Activated T-cell treated with anti-CD3 and anti-CD28 coated beads, Interleukin-2, amount 50 U/mL, for 4 hours (primary cell): Measurements from ENCODE around the gene MSL3B.
A peak's percentile ranks its signal among the peaks of the same experiment; 100 is the strongest.

Experiments used
- ATAC-seq, 2 donors: fragments of 200-7000 bp; cut with Tn5 transposase; one replicate each; pipeline ENCODE4 v1.10.0; 2021
- DNase-seq: peaks from one replicate; pipeline ENCODE4 v3.0.0-alpha.2; 2020
- H3K27me3 Mint-ChIP-seq: one replicate; pipeline ENCODE4 v1.8.0; 2021; ENCODE audit warnings: low read depth, mixed read lengths
- H3K36me3 Mint-ChIP-seq: one replicate; pipeline ENCODE4 v1.8.0; 2022; ENCODE audit warnings: mixed read lengths; ENCODE audit not compliant: insufficient read depth
- H3K4me1 Mint-ChIP-seq: one replicate; pipeline ENCODE4 v1.8.0; 2021; ENCODE audit warnings: low read depth, mixed read lengths
- H3K4me3 Mint-ChIP-seq: one replicate; pipeline ENCODE4 v1.8.0; 2021; ENCODE audit warnings: mild to moderate bottlenecking, moderate library complexity, mixed read lengths
- H3K9me3 Mint-ChIP-seq: one replicate; pipeline ENCODE4 v1.8.0; 2021; ENCODE audit warnings: mixed read lengths

MSL3B gene

DNA sequence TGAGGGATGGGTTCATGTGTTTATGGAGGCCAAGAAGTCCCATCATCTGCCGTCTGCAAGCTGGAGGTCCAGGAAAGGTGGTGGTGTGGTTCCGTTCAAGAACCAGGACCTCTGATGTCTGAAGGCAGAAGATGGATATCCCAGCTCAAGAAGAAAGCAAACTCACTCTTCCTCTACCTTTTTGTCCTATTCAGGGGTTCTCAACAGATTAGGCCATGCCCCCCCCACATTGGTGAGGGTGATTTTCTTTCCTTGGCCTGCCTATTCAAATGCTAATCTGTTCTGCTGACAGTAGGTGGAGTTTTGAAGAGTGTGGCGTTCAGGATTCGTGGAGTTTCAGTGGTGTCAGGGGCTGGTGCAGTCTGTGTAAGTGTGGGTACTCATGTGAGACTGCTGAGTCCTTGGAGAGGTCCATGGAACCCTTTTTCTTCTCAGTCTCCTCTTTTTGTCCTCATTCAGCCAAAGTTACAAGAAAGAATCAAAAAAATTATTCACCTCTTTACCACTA lies 5.9 kb downstream of the MSL3B start:
- peaks cover 4% of the 10 kb centered on the region for H3K9me3 Mint-ChIP-seq
- DNase-seq (no peak), ATAC-seq (no peak)
- H3K27me3 Mint-ChIP-seq, result no peaks in the 10 kb centered on the region
- H3K36me3 Mint-ChIP-seq, result no peaks in the 10 kb centered on the region
- no peaks in the 10 kb centered on the region for H3K4me1 Mint-ChIP-seq
- no peak overlapping the region for H3K4me3 Mint-ChIP-seq

DNA sequence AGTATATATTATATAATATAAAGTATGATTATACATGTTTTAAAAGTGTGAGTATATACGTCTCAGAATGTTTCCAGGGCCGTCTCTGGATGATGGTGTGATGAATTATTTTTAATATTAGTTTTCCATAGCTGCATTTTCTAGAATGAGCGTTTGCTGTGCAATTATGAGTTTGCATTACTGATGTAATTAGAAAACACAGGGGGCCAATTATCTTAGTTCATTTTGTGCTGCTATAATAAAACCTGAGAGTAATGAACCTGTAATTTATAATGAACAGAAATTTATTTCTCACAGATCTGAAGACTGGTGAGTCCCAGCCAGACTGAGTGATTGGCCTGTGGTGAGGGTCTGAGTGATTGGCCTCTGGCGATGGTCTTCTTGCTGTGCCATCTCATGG lies 9.9 kb downstream of the MSL3B start:
- Mint-ChIP-seq H3K4me1 (peaks cover 16% of the 10 kb centered on the region), H3K9me3 (no peaks in the 10 kb centered on the region), H3K27me3 (peaks cover 2% of the 10 kb centered on the region), H3K36me3 (no peaks in the 10 kb centered on the region), H3K4me3 (no peak overlapping the region)
- ATAC-seq (no peak), DNase-seq (no peak)

DNA sequence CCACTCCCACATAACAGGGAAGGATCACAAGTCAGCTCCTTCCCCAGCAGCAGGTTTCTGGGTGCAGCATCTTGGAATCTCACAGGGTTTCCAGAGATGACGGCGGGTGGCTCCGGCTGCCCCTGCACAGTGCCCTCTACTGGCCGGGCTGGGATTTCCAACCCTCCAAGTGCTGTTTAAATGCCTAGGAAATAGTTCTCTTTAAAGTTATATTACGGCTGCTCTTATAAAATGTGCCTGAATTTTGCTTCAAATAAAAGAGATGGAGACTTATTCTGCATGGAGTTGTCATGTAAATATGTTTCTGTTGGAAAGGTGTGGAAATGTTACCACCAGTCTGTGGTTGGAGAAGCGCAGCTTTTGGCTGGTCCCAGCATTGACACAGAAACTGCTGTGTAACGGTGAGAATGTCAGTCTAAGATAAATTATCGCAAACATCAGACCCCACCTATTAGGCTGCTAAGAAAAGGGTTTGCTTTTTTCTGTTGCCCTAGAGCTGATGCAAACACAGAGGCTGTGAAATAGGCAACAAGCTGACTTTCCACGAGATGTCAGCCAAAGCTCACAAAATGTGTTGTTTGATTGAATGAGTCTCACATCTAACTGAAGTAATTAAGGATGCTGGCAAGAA lies 10.6 kb downstream of the MSL3B start:
- no peak for ATAC-seq
- Mint-ChIP-seq H3K36me3 (no peaks in the 10 kb centered on the region), H3K4me1 (peaks cover 18% of the 10 kb centered on the region), H3K9me3 (no peaks in the 10 kb centered on the region), H3K4me3 (no peak overlapping the region), H3K27me3 (peaks cover 2% of the 10 kb centered on the region)
- DNase-seq, result peak; percentile 43

DNA sequence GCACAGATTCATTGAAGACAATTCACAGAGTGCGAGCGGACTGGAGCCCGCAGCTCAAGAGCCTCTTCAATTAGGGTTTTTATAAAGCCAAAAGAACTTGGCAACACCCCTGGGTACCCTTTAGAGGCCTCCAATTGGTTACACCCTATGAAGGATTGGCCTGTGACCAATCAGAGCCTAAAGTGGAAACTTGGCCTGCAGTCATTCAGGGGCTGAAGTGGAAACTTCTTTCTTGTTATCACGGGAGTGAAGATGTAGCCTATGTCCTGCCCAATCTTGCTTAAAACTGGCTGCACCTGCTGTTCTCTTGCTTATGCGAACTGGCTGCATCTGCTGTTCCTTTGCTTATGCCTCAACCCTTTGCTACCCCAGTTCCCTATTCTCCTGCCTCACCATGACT lies 12.0 kb downstream of the MSL3B start:
- Mint-ChIP-seq H3K36me3 (no peaks in the 10 kb centered on the region), H3K4me1 (peaks cover 20% of the 10 kb centered on the region), H3K27me3 (peaks cover 2% of the 10 kb centered on the region), H3K4me3 (peak overlapping the region; percentile 52), H3K9me3 (no peaks in the 10 kb centered on the region)
- DNase-seq (no peak), ATAC-seq (no peak)

DNA sequence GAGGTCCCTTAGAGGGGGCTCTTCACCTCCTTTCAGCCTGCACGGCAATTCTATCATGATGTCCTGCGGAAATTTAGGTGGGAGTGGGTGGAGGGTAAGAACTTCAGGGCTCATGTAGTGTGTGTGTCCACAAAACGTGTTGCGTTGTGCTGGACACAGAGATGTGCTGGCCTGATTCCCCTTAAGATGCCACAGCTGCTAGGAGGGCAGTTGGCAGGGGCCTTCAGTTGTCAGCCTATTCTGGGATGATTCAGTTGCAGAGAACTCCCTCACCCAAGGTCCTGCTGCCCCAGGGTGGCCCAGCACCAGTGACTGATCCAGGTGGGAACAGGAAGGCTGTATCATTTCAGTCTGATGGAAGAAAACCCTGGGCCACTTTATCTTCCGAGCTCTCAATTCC lies 12.8 kb downstream of the MSL3B start:
- Mint-ChIP-seq H3K36me3 (no peaks in the 10 kb centered on the region), H3K4me1 (peaks cover 20% of the 10 kb centered on the region), H3K4me3 (peak overlapping the region; percentile 95), H3K27me3 (peaks cover 2% of the 10 kb centered on the region), H3K9me3 (no peaks in the 10 kb centered on the region)
- no peak for ATAC-seq
- DNase-seq, result no peak

DNA sequence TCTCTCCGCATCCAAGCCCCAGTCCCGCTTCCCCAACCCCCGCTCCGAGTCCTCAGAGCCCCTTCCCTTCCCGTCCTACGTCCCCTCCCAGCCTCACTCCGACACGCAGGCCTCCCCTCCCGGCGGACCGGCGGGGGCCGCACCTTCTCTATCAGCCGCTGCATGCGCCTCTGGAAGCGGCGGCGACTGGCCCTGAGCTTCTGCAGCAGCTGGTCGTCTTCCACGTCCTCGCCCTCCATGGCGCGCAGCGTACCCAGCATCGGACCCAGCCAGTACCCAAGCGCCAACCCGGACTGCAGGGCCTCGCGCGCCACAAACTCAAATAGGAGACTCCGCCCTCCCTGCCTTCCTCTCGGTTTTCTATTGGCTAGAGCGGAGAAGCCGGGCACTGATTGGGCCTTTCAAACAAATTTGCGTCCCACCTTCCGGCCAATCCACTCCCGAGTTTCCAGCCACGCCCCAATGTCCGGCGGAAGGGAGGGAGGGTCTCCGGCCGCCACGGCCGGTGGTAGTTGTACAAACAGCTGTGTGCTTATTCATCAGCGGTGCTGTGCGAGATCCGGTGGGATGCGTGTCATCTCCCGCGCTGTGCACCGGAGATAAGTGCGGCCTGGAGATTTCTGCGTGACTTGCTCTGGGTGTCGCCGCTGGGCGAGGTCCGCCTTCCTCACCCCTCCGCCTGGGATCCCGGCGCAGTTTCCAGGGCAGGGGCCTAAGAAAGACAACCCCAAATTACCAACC lies 13.8 kb downstream of the MSL3B start, which contains the start of gene HJURP:
Gene HJURP, minus strand, starts transcription at position 295 of the 741 bp plus-strand sequence. Its CDS starts 35 bp downstream, at position 260.
- peak within 1 kb of the TSS; percentile 95 for H3K4me3 Mint-ChIP-seq
- H3K36me3 Mint-ChIP-seq, result no peaks in the 10 kb centered on the region
- peaks cover 2% of the 10 kb centered on the region for H3K27me3 Mint-ChIP-seq
- H3K9me3 Mint-ChIP-seq, result no peaks in the 10 kb centered on the region
- ATAC-seq (peak; percentile 98), DNase-seq (peak; percentile 77)
- peaks cover 20% of the 10 kb centered on the region for H3K4me1 Mint-ChIP-seq

DNA sequence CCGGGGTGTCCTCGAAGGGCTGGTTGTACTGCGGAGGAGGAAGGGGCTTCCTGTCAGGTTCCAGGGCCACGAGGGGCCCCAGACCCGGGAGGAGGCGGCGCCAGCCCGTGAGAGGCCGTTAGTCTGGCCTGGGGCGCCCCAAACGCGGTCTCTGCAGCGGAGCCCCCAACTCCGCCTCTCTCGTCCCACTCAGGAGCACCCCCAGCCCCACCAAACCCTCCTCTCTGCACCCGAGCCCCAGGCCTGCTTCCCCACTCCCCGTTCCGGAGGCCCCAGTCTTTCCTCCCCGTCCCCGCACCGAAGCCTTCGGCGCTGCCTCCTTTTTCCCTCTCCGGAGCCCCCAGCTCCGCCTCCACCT lies 14.3 kb downstream of the MSL3B start:
- H3K4me3 Mint-ChIP-seq, result peak overlapping the region; percentile 95
- peak; percentile 1 to 6 for ATAC-seq
- no peaks in the 10 kb centered on the region for H3K36me3 Mint-ChIP-seq
- H3K27me3 Mint-ChIP-seq, result peaks cover 2% of the 10 kb centered on the region
- H3K9me3 Mint-ChIP-seq, result no peaks in the 10 kb centered on the region
- no peak for DNase-seq
- H3K4me1 Mint-ChIP-seq, result peaks cover 20% of the 10 kb centered on the region

DNA sequence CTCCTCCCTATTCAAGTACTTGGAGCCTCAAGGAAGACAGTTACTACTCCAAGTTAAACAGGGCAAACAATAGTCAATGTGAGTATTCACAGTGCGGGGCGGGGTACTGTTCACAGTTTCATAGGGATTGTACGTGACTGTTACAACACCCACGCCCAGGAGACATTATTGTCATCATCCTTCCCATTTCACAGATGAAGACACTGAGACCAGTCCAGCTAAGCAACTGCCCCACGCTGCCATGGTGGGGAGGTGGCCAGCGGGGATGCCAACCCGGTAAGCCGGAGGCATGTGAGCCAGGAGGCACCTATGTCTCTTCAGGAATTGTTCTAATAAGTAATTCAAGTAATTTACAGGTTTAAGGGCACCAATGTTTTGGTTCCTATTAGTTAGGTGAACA lies 14.8 kb downstream of the MSL3B start:
- Mint-ChIP-seq H3K36me3 (no peaks in the 10 kb centered on the region), H3K4me1 (peaks cover 20% of the 10 kb centered on the region)

DNA sequence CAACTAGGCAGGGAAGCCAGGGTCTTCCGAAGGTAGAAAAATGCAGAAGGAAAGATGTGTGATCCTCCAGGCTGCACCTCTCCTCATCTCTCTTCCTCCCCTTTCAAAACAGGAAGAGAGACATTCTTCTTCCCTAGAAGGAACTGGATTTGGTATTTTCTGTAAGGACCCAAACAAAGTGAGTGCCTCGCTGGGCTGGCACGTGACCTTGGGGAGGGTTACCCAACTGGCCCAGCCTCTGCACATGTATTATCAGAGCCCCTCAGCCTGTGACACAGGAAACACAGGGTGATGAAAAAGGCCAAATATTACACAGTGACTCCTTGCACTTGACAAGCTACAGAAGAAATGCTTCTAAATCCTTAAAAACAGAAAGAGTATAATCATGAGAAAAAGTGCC lies 16.1 kb downstream of the MSL3B start:
- peaks cover 20% of the 10 kb centered on the region for H3K4me1 Mint-ChIP-seq

More for the DNA sequence above, 14.8 kb downstream of the MSL3B start:
- ATAC-seq, result no peak
- Mint-ChIP-seq H3K27me3 (peaks cover 2% of the 10 kb centered on the region), H3K9me3 (no peaks in the 10 kb centered on the region), H3K4me3 (peak overlapping the region; percentile 95)
- no peak for DNase-seq

DNA sequence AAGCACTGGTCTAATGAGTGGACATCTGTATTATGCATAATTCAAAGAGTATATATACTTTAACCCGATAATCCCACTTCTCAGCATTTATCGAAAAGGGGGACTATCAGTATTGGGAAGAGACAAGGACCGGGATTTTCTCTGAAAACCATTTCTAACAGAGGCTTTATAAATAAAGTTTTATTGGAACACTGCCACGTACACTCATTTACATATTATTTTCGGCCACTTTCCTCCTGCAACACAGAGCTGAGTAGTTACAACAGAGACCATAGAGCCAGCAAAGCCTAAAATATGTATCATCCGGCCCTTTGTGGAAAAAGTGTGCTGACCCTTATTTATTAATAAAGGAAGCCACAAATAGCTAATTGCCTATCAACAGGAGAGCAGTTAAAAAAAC lies 17.0 kb downstream of the MSL3B start:
- DNase-seq (no peak), ATAC-seq (no peak)
- H3K4me1 Mint-ChIP-seq, result peaks cover 18% of the 10 kb centered on the region
- no peaks in the 10 kb centered on the region for H3K9me3 Mint-ChIP-seq
- H3K36me3 Mint-ChIP-seq, result no peaks in the 10 kb centered on the region
- peaks cover 2% of the 10 kb centered on the region for H3K27me3 Mint-ChIP-seq
- no peak overlapping the region for H3K4me3 Mint-ChIP-seq

More for the DNA sequence above, 16.1 kb downstream of the MSL3B start:
- Mint-ChIP-seq H3K36me3 (no peaks in the 10 kb centered on the region), H3K4me3 (no peak overlapping the region), H3K27me3 (peaks cover 2% of the 10 kb centered on the region), H3K9me3 (no peaks in the 10 kb centered on the region)
- ATAC-seq (no peak), DNase-seq (no peak)

DNA sequence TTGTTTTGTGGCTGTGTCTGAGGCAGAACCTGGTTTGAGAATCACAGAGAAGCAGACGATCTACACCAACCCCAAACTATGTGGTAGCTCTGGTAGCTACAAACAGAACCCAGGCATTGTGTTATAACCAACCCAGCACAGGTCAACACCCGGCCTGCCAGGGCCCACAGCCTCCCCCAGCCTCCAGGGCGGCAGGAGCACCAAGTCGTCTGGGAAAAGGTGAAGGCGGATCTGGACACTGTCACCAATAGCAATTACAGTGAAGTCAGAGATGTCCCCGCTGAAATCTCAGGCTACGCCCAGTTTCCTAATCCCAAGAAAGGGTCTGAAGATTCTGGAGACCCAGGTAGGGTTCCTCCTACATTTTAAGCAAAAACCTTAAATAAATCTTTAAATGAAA lies 17.4 kb downstream of the MSL3B start:
- Mint-ChIP-seq H3K27me3 (peaks cover 2% of the 10 kb centered on the region), H3K4me1 (peaks cover 18% of the 10 kb centered on the region), H3K36me3 (no peaks in the 10 kb centered on the region), H3K4me3 (no peak overlapping the region), H3K9me3 (no peaks in the 10 kb centered on the region)
- no peak for DNase-seq
- ATAC-seq, result no peak

DNA sequence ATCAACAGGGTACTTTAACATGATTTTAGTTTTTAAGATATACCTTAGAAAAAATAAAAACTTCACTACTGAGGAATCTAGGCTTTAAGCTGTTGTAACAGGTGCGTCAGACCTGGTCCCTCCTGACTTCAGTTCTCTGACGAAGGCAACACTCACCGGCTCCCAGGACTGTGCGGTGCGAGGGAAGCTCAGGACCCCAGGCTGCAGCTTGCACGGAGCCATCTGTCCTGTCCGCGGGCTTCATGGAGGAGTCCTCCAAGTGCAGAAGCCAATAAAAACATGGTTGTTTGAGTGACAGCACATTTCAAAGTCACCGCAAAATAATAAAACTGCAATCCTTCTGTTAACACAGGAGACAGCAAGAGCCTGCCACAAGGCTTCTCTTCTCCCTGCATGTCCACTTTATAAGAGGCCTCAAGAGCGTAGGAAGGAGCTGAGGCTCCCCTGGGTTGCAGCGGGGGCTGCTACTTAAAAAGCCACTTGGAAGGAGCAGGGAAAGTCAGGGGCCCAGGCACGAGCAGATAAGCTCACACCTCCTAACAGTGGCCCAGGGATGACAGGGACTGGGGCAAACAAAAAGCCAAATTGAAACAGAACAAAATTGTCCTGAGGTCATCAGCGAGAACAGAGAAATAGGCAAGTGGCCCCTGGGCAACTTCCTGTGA lies 18.4 kb downstream of the MSL3B start:
- Mint-ChIP-seq H3K36me3 (no peaks in the 10 kb centered on the region), H3K9me3 (no peaks in the 10 kb centered on the region), H3K4me3 (no peak overlapping the region), H3K27me3 (peaks cover 2% of the 10 kb centered on the region), H3K4me1 (peaks cover 13% of the 10 kb centered on the region)
- ATAC-seq, result no peak
- DNase-seq, result no peak

DNA sequence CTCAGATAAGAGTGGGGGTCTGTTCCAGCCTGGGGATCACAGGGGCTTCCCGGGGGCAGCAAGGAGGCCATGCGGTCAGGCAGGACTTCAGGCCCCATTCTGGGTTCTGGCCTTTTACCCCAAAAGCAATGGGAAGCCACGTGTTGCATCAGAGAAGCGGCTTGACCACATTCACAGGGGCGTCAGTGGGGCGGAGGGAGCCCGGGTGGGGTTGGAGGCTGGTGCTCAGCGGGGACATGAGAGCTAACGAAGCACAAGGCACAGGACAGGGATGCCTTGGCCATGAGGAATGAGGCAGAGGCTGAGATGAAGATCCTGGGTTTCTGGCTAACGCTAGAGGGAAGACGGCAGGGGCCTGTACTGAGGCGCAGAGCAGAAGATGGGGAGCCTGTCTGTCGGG lies 19.9 kb downstream of the MSL3B start:
- DNase-seq (no peak), ATAC-seq (no peak)
- Mint-ChIP-seq H3K4me1 (peaks cover 4% of the 10 kb centered on the region), H3K36me3 (no peaks in the 10 kb centered on the region), H3K4me3 (no peak overlapping the region), H3K27me3 (no peaks in the 10 kb centered on the region), H3K9me3 (no peaks in the 10 kb centered on the region)

DNA sequence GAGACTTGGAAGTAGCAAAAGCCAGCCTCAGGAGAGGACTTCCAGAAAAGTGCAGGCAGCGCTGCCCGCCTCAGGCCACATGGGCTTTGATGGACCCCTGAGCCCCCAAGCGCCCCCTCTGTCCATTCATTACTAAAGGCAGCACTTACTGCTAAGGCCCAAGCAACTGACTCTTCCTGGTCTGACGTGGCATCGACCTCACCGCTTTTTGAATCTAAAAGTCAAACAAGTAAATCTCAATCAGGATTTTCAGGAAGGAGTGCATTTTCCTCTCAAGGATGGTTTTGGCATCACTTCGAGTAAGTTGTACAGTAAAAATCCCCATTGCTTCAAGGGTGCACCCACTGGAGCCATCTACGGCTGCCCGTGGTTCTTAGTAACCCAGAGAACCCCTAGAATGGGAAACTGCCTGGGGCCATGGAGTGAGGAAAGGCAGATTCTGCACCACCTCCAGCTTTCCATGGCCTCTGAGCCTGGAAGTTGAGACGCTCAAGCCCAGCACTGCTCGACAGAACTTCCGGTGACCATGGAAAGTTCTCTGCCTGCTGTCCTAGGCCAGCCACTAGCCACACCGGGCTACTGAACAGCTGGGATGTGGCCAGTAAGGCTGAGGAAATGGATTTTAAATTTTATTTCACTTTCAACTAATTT lies 20.8 kb downstream of the MSL3B start:
- DNase-seq (no peak), ATAC-seq (no peak)
- H3K9me3 Mint-ChIP-seq, result no peaks in the 10 kb centered on the region
- no peaks in the 10 kb centered on the region for H3K36me3 Mint-ChIP-seq
- H3K27me3 Mint-ChIP-seq, result no peaks in the 10 kb centered on the region
- H3K4me3 Mint-ChIP-seq, result no peak overlapping the region
- no peaks in the 10 kb centered on the region for H3K4me1 Mint-ChIP-seq
